Transverse colon (tissue), 4 donors: ENCODE measurements around the gene FSD1. TPM values are rescaled to one million over a fixed set of nuclear protein-coding genes. Genes with fewer than 3 reads are reported as not detected.
A peak's percentile ranks its signal among the peaks of the same experiment; 100 is the strongest.

Experiments
- DNase-seq: peaks from one replicate; pipeline ENCODE4 v3.0.0-alpha.2; 2019
- H3K27ac ChIP-seq, 4 donors: fragments of 200-600 bp; sonication (generic); 2 replicates each; pipeline ENCODE4 v1.5.1; 2016 to 2018; ENCODE audit warnings: inconsistent platforms in 4 of 4
- H3K27me3 ChIP-seq: fragments of 200-600 bp; sonication (generic); 2 replicates; pipeline ENCODE4 v1.5.1; 2017; ENCODE audit warnings: inconsistent platforms
- H3K36me3 ChIP-seq, 4 donors: fragments of 200-600 bp; sonication (generic); 2 replicates each; pipeline ENCODE4 v1.5.1; 2017 to 2019; ENCODE audit warnings: inconsistent platforms in 4 of 4
- H3K4me1 ChIP-seq, 4 donors: fragments of 200-600 bp; sonication (generic); 2 replicates each; pipeline ENCODE4 v1.5.1; 2017 to 2020; ENCODE audit warnings: inconsistent platforms in 4 of 4
- H3K4me3 ChIP-seq, 4 donors: fragments of 200-600 bp; sonication (generic); 1 replicate in 1 of 4; 2 replicates in 3 of 4; pipeline versions ENCODE4 v1.5.1 to v1.6.1; 2017 to 2019; ENCODE audit warnings: inconsistent platforms in 4 of 4
- H3K9me3 ChIP-seq, 2 donors: fragments of 200-600 bp; sonication (generic); 2 replicates each; pipeline ENCODE4 v1.5.1; 2017 to 2019; ENCODE audit warnings: inconsistent platforms in 2 of 2
- CTCF ChIP-seq, 5 experiments: fragments of 200-600 bp in 3 of 5; fragments of 450-650 bp in 2 of 5; sonication (generic) in 3 of 5; IDR thresholded peaks; 1 replicate in 2 of 5; 2 replicates in 3 of 5; pipeline ENCODE4 v1.5.1; 2016 to 2017; ENCODE audit warnings: antibody characterized with exemption in 5 of 5, inconsistent platforms in 3 of 5, mild to moderate bottlenecking in 2 of 5, moderate library complexity in 1 of 5
- EP300 ChIP-seq: sonication (generic); formaldehyde crosslinking; IDR thresholded peaks from one replicate; pipeline ENCODE4 v1.6.1; 2017; ENCODE audit warnings: antibody characterized with exemption, low read depth
- POLR2A ChIP-seq: fragments of 450-650 bp; IDR thresholded peaks from one replicate; pipeline ENCODE4 v1.6.1; 2016; ENCODE audit warnings: antibody characterized with exemption, mild to moderate bottlenecking, moderate library complexity
- POLR2AphosphoS5 ChIP-seq, 3 donors: sonication (generic); formaldehyde crosslinking; IDR thresholded peaks; one replicate each; pipeline ENCODE4 v1.6.1; 2016; ENCODE audit warnings: antibody characterized with exemption in 3 of 3
- WGBS, 2 donors: methylation state at CpG; one replicate each; pipeline ENCODE4 v1.1.5; 2018; ENCODE audit warnings: low coverage in 1 of 2; 5-methylcytosine and 5-hydroxymethylcytosine counted together
- in situ Hi-C, 4 donors: fragments of 200-750 bp; cut with MboI; loops; one replicate each; pipeline versions ENCODE4 v1.15.0 to v1.15.1; 2017; ENCODE audit warnings: low sequenced_read_pairs in 3 of 4, low pct_ligation_motif_present in 1 of 4, low pct_unique_long_range_greater_than_20kb in 1 of 4
- intact Hi-C: fragments of 100-400 bp; cut with DNase I; formaldehyde crosslinking; loops from one replicate; pipeline ENCODE4 v1.15.1; 2023; ENCODE audit warnings: low total_unique reads
- total RNA-seq, 4 donors: library from RNA; depleted of rRNA; stranded (reverse); fragments of >200 nt; gene quantifications; one replicate each; pipeline ENCODE4 v1.1.0, GENCODE V29; 2016

The FSD1 gene
- total RNA-seq, 4 donors from 2014 or later = 0.68 to 2.9 (median 1.5) TPM; not detected in 1

GRCh38 chr19:4358709-4359626 is 54.6 kb downstream of the FSD1 start:
- in situ Hi-C loops (loop anchor here in 3 of 4 donors (10.0 to 25.0 kb wide), 3 partner anchors 84 to 97 kb away; partner anchors contain the start of gene SHD (in 1 of the 3)), intact Hi-C loops (loop anchor here (10.0 kb wide), 1 partner anchor 94 kb away; no protein-coding TSS in a partner anchor)
- no peak for DNase-seq
- Histone ChIP-seq H3K4me3 (no peak overlapping the region), H3K27me3 (no peaks in the 10 kb centered on the region), H3K36me3 (peaks cover 0 to 2% (median 0%) of the 10 kb centered on the region in 4 donors), H3K27ac (no peak overlapping the region), H3K4me1 (no peaks in the 10 kb centered on the region), H3K9me3 (no peaks in the 10 kb centered on the region)
- 87 to 90% methylated on average over 2 to 20 of the region's 25 CpGs for WGBS, 2 donors
- TF ChIP-seq CTCF (IDR thresholded peaks at IDR 0.05) (no peak), EP300 (no peak), POLR2AphosphoS5 (IDR thresholded peaks at IDR 0.05) (no peak), POLR2A (no peak)

- in situ Hi-C loops = loop anchor here in 3 of 4 donors (10.0 to 25.0 kb wide), 3 partner anchors 85 to 97 kb away; partner anchors contain the start of gene SHD (in 1 of the 3)
- 79% methylated on average over 10 of the region's 13 CpGs; no CpG with 5 or more reads in 1 of the 2 donors for WGBS, 2 donors
These were observed 55.2 kb downstream of the FSD1 start for GRCh38 chr19:4359627-4360000.

GRCh38 chr19:4360081-4360569 is 55.7 kb downstream of the FSD1 start:
- peaks cover 0 to 3% (median 0%) of the 10 kb centered on the region in 4 donors for H3K36me3 ChIP-seq
- H3K9me3 ChIP-seq = no peaks in the 10 kb centered on the region
- whole genome bisulfite sequencing, 2 donors = 65% methylated on average over 9 of the region's 9 CpGs; no CpG with 5 or more reads in 1 of the 2 donors
- in situ Hi-C loops (loop anchor here in 1 of 4 donors (25.0 kb wide), 1 partner anchor 98 kb away; no protein-coding TSS in a partner anchor), intact Hi-C loops (no loop called here)
- no peak for DNase-seq
- H3K27ac ChIP-seq = peak overlapping the region in 1 of 4 donors; percentile 15
- TF ChIP-seq CTCF (IDR thresholded peaks at IDR 0.05) (no peak), POLR2A (no peak), EP300 (no peak), POLR2AphosphoS5 (IDR thresholded peaks at IDR 0.05) (no peak)
- no peaks in the 10 kb centered on the region for H3K27me3 ChIP-seq
- peaks cover 0 to 2% (median 0%) of the 10 kb centered on the region in 4 donors for H3K4me1 ChIP-seq
- no peak overlapping the region for H3K4me3 ChIP-seq

More at GRCh38 chr19:4359627-4360000, 55.2 kb downstream of the FSD1 start:
- Histone ChIP-seq H3K9me3 (no peaks in the 10 kb centered on the region), H3K4me3 (no peak overlapping the region), H3K4me1 (no peaks in the 10 kb centered on the region), H3K27me3 (no peaks in the 10 kb centered on the region), H3K36me3 (peaks cover 0 to 3% (median 0%) of the 10 kb centered on the region in 4 donors), H3K27ac (no peak overlapping the region)
- intact Hi-C loops = loop anchor here (10.0 kb wide), 1 partner anchor 95 kb away; no protein-coding TSS in a partner anchor
- no peak for DNase-seq
- TF ChIP-seq EP300 = no peak
- no peak for TF ChIP-seq POLR2A
- TF ChIP-seq CTCF (IDR thresholded peaks at IDR 0.05) = no peak
- no peak for TF ChIP-seq POLR2AphosphoS5 (IDR thresholded peaks at IDR 0.05)

- H3K27ac ChIP-seq = peak overlapping the region in 1 of 4 donors; percentile 15
- H3K4me1 ChIP-seq = peaks cover 0 to 6% (median 0%) of the 10 kb centered on the region in 4 donors
- in situ Hi-C loops = loop anchor here in 1 of 4 donors (25.0 kb wide), 1 partner anchor 98 kb away; no protein-coding TSS in a partner anchor
- no peak for DNase-seq
- H3K9me3 ChIP-seq = no peaks in the 10 kb centered on the region
- TF ChIP-seq CTCF (IDR thresholded peaks at IDR 0.05) (no peak), EP300 (no peak), POLR2A (no peak)
- intact Hi-C loops = no loop called here
- no peaks in the 10 kb centered on the region for H3K27me3 ChIP-seq
- H3K4me3 ChIP-seq = no peak overlapping the region
- peaks cover 0 to 3% (median 0%) of the 10 kb centered on the region in 4 donors for H3K36me3 ChIP-seq
- WGBS, 2 donors = 70% methylated on average over 10 of the region's 12 CpGs; no CpG with 5 or more reads in 1 of the 2 donors
These were observed 56.3 kb downstream of the FSD1 start for GRCh38 chr19:4360641-4361151.
